ENCODE results near the gene KSR1.

DNA sequence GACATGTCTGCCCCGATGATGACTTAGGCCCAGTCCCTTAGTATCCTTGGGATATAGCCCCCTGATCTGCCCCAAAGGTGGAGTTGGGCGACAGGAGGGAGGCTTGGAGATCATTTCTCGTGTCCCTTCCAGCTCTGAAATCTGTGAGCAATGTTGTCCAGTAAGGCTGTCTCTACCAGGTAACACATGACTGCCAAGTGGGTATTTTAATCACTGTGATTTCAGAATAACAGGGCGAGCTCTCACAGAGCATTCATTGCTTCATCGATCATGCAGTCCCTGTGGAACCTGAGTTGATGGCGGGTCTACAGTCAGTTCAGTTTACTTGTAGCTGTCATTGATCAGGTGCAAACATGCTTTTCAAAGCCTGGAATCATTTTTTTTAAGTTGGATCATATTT is 39.2 kb downstream of the KSR1 start:
- TF ChIP-seq, protein P1, sequence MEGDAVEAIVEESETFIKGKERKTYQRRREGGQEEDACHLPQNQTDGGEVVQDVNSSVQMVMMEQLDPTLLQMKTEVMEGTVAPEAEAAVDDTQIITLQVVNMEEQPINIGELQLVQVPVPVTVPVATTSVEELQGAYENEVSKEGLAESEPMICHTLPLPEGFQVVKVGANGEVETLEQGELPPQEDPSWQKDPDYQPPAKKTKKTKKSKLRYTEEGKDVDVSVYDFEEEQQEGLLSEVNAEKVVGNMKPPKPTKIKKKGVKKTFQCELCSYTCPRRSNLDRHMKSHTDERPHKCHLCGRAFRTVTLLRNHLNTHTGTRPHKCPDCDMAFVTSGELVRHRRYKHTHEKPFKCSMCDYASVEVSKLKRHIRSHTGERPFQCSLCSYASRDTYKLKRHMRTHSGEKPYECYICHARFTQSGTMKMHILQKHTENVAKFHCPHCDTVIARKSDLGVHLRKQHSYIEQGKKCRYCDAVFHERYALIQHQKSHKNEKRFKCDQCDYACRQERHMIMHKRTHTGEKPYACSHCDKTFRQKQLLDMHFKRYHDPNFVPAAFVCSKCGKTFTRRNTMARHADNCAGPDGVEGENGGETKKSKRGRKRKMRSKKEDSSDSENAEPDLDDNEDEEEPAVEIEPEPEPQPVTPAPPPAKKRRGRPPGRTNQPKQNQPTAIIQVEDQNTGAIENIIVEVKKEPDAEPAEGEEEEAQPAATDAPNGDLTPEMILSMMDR (IDR thresholded peaks at IDR 0.05), result no peak
- no peak for TF ChIP-seq POLR2A (IDR thresholded peaks at IDR 0.05)
- no peak for TF ChIP-seq POLR2AphosphoS5 (IDR thresholded peaks at IDR 0.05)

Data from breast epithelium (tissue), 3 donors.